Adrenal gland (tissue), 12 donors: ENCODE measurements around the gene SNX25. TPM values are rescaled to one million over a fixed set of nuclear protein-coding genes. Genes with fewer than 3 reads are reported as not detected.

Experiments
- DNase-seq, 7 donors: peaks; one replicate each; pipeline ENCODE4 v3.0.0-alpha.2; 2019 to 2020
- H3K27ac ChIP-seq, 5 donors: fragments of 200-600 bp; sonication (generic) in 4 of 5; 1 replicate in 3 of 5; 2 replicates in 2 of 5; pipeline versions ENCODE4 v1.5.1 to v1.8.0; 2016 to 2020; ENCODE audit warnings: mild to moderate bottlenecking in 1 of 5
- H3K27me3 ChIP-seq: fragments of 200-600 bp; 2 replicates; pipeline ENCODE4 v1.8.0; 2021
- H3K36me3 ChIP-seq, 2 donors: fragments of 200-600 bp; replicated peaks in 1 of 2; 1 replicate in 1 of 2; 2 replicates in 1 of 2; pipeline versions ENCODE4 v1.5.1 to v1.8.0; 2018 to 2022
- H3K4me1 ChIP-seq, 2 donors: fragments of 200-600 bp; replicated peaks in 1 of 2; 1 replicate in 1 of 2; 2 replicates in 1 of 2; pipeline versions ENCODE4 v1.5.1 to v1.8.0; 2018 to 2021
- H3K4me3 ChIP-seq, 4 donors: fragments of 200-600 bp; sonication (generic) in 3 of 4; one replicate each; pipeline ENCODE4 v1.5.1; 2016 to 2018
- H3K9me3 ChIP-seq, 3 donors: fragments of 200-600 bp; sonication (generic) in 1 of 3; replicated peaks in 1 of 3; 1 replicate in 2 of 3; 2 replicates in 1 of 3; pipeline versions ENCODE4 v1.5.1 to v1.8.0; 2016 to 2021
- CTCF ChIP-seq, 6 experiments: fragments of 450-650 bp in 4 of 6; fragments of 200-600 bp in 2 of 6; sonication (generic) in 1 of 6; IDR thresholded peaks; 1 replicate in 5 of 6; 2 replicates in 1 of 6; pipeline versions ENCODE4 v1.5.1 to v1.8.0; 2016 to 2021; ENCODE audit warnings: antibody characterized with exemption in 6 of 6, mild to moderate bottlenecking in 2 of 6, moderate library complexity in 1 of 6
- POLR2A ChIP-seq, 2 donors: fragments of 450-650 bp; IDR thresholded peaks; one replicate each; pipeline ENCODE4 v1.6.1; 2017; ENCODE audit warnings: antibody characterized with exemption in 2 of 2, mild to moderate bottlenecking in 2 of 2, moderate library complexity in 1 of 2
- WGBS, 4 donors: extraction: QIAGEN DNeasy Blood & Tissue Kit in 2 of 4; methylation state at CpG; one replicate each; pipeline versions ENCODE4 v1.1.5 to v1.1.7; 2013 to 2017; 5-methylcytosine and 5-hydroxymethylcytosine counted together
- intact Hi-C, 2 donors: fragments of 100-400 bp; cut with DNase I; formaldehyde crosslinking; loops; one replicate each; pipeline versions ENCODE4 v1.14.1 to v1.15.0; 2022 to 2023
- polyA plus RNA-seq, 3 donors: library from polyadenylated mRNA; stranded (reverse); fragments of 200-250 nt in 2 of 3; fragments of 350-450 nt in 1 of 3; fragmentation: Illumina TruSeq in 1 of 3; extraction: RNeasy Lipid Tissue Mini Kit (QIAGEN cat#74804) in 1 of 3; gene quantifications; one replicate each; pipeline ENCODE4 v1.2.3, GENCODE V29; 2013 to 2014
- total RNA-seq, 9 donors: library from RNA; depleted of rRNA in 4 of 9; stranded (reverse); fragments of >200 nt in 4 of 9; fragments of 120-200 nt in 1 of 9; fragmentation: NEBNext Ultra II Directional in 1 of 9; extraction: Animal tissue kit (Norgen Biotek cat#: 25700) in 1 of 9; gene quantifications; one replicate each; pipeline versions ENCODE4 v1.1.0 to v1.2.4, GENCODE V29; 2013 to 2023
- donor health status: healthy with polysubstance abuse.
- donor health status: Bipolar disorder and iron deficiency.
- donor health status: DM: yes; HTN: yes; CAD: no.
- donor health status: DM: no; HTN: no; CAD: no.
- donor health status: DM: no; HTN: no; CAD: no.
- donor health status: DM: yes; HTN: yes; CAD: no.

SNX25 gene
- total and polyA plus RNA-seq, 12 donors = 4.7 to 29.3 (median 13.3) TPM

- peaks cover 0 to 36% of the 10 kb centered on the region in 2 donors for H3K36me3 ChIP-seq
- H3K27ac ChIP-seq = no peak overlapping the region
- intact Hi-C loops = no loop called here
- H3K27me3 ChIP-seq = no peaks in the 10 kb centered on the region
- TF ChIP-seq POLR2A (IDR thresholded peaks at IDR 0.05) = no peak
- TF ChIP-seq CTCF (IDR thresholded peaks at IDR 0.05) = no peak
- H3K4me3 ChIP-seq = no peak overlapping the region
- H3K9me3 ChIP-seq = no peaks in the 10 kb centered on the region
- DNase-seq = no peak
- peaks cover 0 to 5% of the 10 kb centered on the region in 2 donors for H3K4me1 ChIP-seq
- WGBS, 4 donors = 95 to 98% (median 96%) methylated on average over 2 of the region's 2 CpGs
These were observed 199.0 kb downstream of the SNX25 start for GRCh38 chr4:185408432-185408831.

GRCh38 chr4:185411849-185412248, 202.5 kb downstream of the SNX25 start:
- DNase-seq = no peak
- Histone ChIP-seq H3K4me3 (no peak overlapping the region), H3K27ac (peak overlapping the region in 1 of 5 donors; percentile 19), H3K27me3 (no peaks in the 10 kb centered on the region), H3K4me1 (no peaks in the 10 kb centered on the region), H3K36me3 (peaks cover 0 to 28% of the 10 kb centered on the region in 2 donors), H3K9me3 (no peaks in the 10 kb centered on the region)
- TF ChIP-seq POLR2A (IDR thresholded peaks at IDR 0.05) = no peak
- WGBS, 4 donors = 71 to 81% (median 78%) methylated on average over 5 of the region's 5 CpGs
- intact Hi-C loops = no loop called here

- peaks cover 0 to 31% of the 10 kb centered on the region in 2 donors for H3K36me3 ChIP-seq
- 88 to 93% (median 91%) methylated on average over 5 of the region's 5 CpGs for WGBS, 4 donors
- intact Hi-C loops = no loop called here
- TF ChIP-seq POLR2A (IDR thresholded peaks at IDR 0.05) = no peak
- no peak for TF ChIP-seq CTCF (IDR thresholded peaks at IDR 0.05)
- H3K4me3 ChIP-seq = no peak overlapping the region
- peak overlapping the region in 1 of 5 donors; percentile 7 for H3K27ac ChIP-seq
- H3K9me3 ChIP-seq = no peaks in the 10 kb centered on the region
- no peak for DNase-seq
- no peaks in the 10 kb centered on the region for H3K27me3 ChIP-seq
- H3K4me1 ChIP-seq = no peaks in the 10 kb centered on the region
These were observed 203.0 kb downstream of the SNX25 start for GRCh38 chr4:185412412-185412811.

Other genes starting within 250 kb of the SNX25 start
- not detected for gene HELT, start 191.1 kb upstream of the SNX25 start, total RNA-seq
- not detected for gene HELT, start 191.1 kb upstream of the SNX25 start, polyA plus RNA-seq
- gene SLC25A4, start 66.3 kb upstream of the SNX25 start, total RNA-seq = 10 to 100 TPM; 19.9 to 42.1 (median 29.4) TPM
- 10 to 100 TPM; 14.0 to 35.7 (median 20.5) TPM for gene SLC25A4, start 66.3 kb upstream of the SNX25 start, polyA plus RNA-seq
- 10 to 100 TPM; 13.6 to 32.8 (median 26.7) TPM for gene CFAP97, start 5.6 kb upstream of the SNX25 start, total RNA-seq
- gene CFAP97, start 5.6 kb upstream of the SNX25 start, polyA plus RNA-seq = 10 to 100 TPM in 1 of 3 donors, 1 to 10 TPM in 2; 3.9 to 33.3 (median 5.6) TPM
- 1 to 10 TPM in 2 of 9 donors, under 1 TPM in 6, not detected in 1; 0.14 to 1.8 (median 0.77) TPM for gene LRP2BP, start 186.3 kb downstream of the SNX25 start, total RNA-seq
- 1 to 10 TPM in 2 of 3 donors, under 1 TPM in 1; 0.59 to 1.4 (median 1.1) TPM for gene LRP2BP, start 186.3 kb downstream of the SNX25 start, polyA plus RNA-seq
- gene ANKRD37, start 187.2 kb downstream of the SNX25 start, total RNA-seq = 10 to 100 TPM in 3 of 9 donors, 1 to 10 TPM in 6; 1.9 to 13.0 (median 6.4) TPM
- 1 to 10 TPM; 4.6 to 8.2 (median 7.5) TPM for gene ANKRD37, start 187.2 kb downstream of the SNX25 start, polyA plus RNA-seq
- gene UFSP2, start 216.4 kb downstream of the SNX25 start, total RNA-seq = 10 to 100 TPM; 19.7 to 56.4 (median 45.3) TPM
- gene UFSP2, start 216.4 kb downstream of the SNX25 start, polyA plus RNA-seq = 10 to 100 TPM; 20.9 to 76.4 (median 21.2) TPM